Dermis microvascular lymphatic vessel endothelial cell (primary cell): ENCODE measurements around the gene ACBD6. TPM values are rescaled to one million over a fixed set of nuclear protein-coding genes. Genes with fewer than 3 reads are reported as not detected.
A peak's percentile ranks its signal among the peaks of the same experiment; 100 is the strongest.

Experiments used
- DNase-seq, 2 donors: peaks; one replicate each; pipeline versions ENCODE4 v3.0.0 to v3.0.0-alpha.2; 2010; ENCODE audit warnings: low read depth in 2 of 2
- total RNA-seq: library from RNA; depleted of rRNA; stranded (reverse); fragments of >200 nt; gene quantifications from 2 replicates; pipeline ENCODE4 v1.2.1, GENCODE V29; 2014

The ACBD6 gene
- total RNA-seq, 1 donor from 2014 or later: 55.2 TPM

- DNase-seq: no peak
These were observed 202.7 kb downstream of the ACBD6 start for GRCh38 chr1:180299479-180300221.

GRCh38 chr1:180295999-180296398 is 206.4 kb downstream of the ACBD6 start:
- DNase-seq: no peak

- DNase-seq: no peak
These were observed 207.7 kb downstream of the ACBD6 start for GRCh38 chr1:180294711-180295110.

- DNase-seq: peak in 1 of 2 donors; percentile 35
These were observed 211.4 kb downstream of the ACBD6 start for GRCh38 chr1:180291004-180291403.

- no peak for DNase-seq
These were observed 211.9 kb downstream of the ACBD6 start for GRCh38 chr1:180290265-180291001.

- DNase-seq: no peak
These were observed 213.4 kb downstream of the ACBD6 start for GRCh38 chr1:180288940-180289339.

- DNase-seq: no peak
These were observed 214.2 kb downstream of the ACBD6 start for GRCh38 chr1:180287988-180288705.

GRCh38 chr1:180286417-180286816 is 216.0 kb downstream of the ACBD6 start:
- no peak for DNase-seq

- no peak for DNase-seq
These were observed 219.3 kb downstream of the ACBD6 start for GRCh38 chr1:180283098-180283497.

GRCh38 chr1:180282401-180283044 is 219.9 kb downstream of the ACBD6 start:
- no peak for DNase-seq

GRCh38 chr1:180281490-180281889 is 220.9 kb downstream of the ACBD6 start:
- no peak for DNase-seq

GRCh38 chr1:180280617-180281016 is 221.8 kb downstream of the ACBD6 start:
- no peak for DNase-seq

- DNase-seq: no peak
These were observed 222.7 kb downstream of the ACBD6 start for GRCh38 chr1:180279651-180280050.

- DNase-seq: peak; percentile 4 to 36
These were observed 223.6 kb downstream of the ACBD6 start for GRCh38 chr1:180278596-180279395.

- no peak for DNase-seq
These were observed 224.2 kb downstream of the ACBD6 start for GRCh38 chr1:180278194-180278515.

- no peak for DNase-seq
These were observed 224.7 kb downstream of the ACBD6 start for GRCh38 chr1:180277476-180278193.

- no peak for DNase-seq
These were observed 226.7 kb downstream of the ACBD6 start for GRCh38 chr1:180275726-180276125.

- DNase-seq: no peak
These were observed 228.2 kb downstream of the ACBD6 start for GRCh38 chr1:180274221-180274620.

GRCh38 chr1:180273066-180273465 is 229.3 kb downstream of the ACBD6 start:
- no peak for DNase-seq

- DNase-seq: no peak
These were observed 230.0 kb downstream of the ACBD6 start for GRCh38 chr1:180272395-180272794.
